ENCODE data around the gene KCNC1.

GRCh38 chr11:17769218-17769617 lies 34.6 kb downstream of the KCNC1 start:
- TF ChIP-seq, protein P1, sequence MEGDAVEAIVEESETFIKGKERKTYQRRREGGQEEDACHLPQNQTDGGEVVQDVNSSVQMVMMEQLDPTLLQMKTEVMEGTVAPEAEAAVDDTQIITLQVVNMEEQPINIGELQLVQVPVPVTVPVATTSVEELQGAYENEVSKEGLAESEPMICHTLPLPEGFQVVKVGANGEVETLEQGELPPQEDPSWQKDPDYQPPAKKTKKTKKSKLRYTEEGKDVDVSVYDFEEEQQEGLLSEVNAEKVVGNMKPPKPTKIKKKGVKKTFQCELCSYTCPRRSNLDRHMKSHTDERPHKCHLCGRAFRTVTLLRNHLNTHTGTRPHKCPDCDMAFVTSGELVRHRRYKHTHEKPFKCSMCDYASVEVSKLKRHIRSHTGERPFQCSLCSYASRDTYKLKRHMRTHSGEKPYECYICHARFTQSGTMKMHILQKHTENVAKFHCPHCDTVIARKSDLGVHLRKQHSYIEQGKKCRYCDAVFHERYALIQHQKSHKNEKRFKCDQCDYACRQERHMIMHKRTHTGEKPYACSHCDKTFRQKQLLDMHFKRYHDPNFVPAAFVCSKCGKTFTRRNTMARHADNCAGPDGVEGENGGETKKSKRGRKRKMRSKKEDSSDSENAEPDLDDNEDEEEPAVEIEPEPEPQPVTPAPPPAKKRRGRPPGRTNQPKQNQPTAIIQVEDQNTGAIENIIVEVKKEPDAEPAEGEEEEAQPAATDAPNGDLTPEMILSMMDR (IDR thresholded peaks at IDR 0.05): no peak
- TF ChIP-seq EP300 (IDR thresholded peaks at IDR 0.05) (no peak), POLR2A (IDR thresholded peaks at IDR 0.05) (no peak)

All from tibial nerve (tissue), 4 donors.